ENCODE data around the gene PEX5L.

- TF ChIP-seq POLR2A (IDR thresholded peaks at IDR 0.05), result no peak
- TF ChIP-seq CTCF (IDR thresholded peaks at IDR 0.05), result no peak
Observed at GRCh38 chr3:179897231-179897630, 139.5 kb downstream of the PEX5L start.
